ENCODE measurements around the gene ZNF496.

- TF ChIP-seq TCF7L2 (IDR thresholded peaks at IDR 0.05; ENCODE audit: low read depth, low read length) = no peak
- no peak for TF ChIP-seq CTCF (IDR thresholded peaks at IDR 0.05)
- no peak for TF ChIP-seq SIN3A (IDR thresholded peaks at IDR 0.05; ENCODE audit: borderline replicate concordance, insufficient read depth, low read depth, low read length)
- no peak for TF ChIP-seq POLR2AphosphoS5 (IDR thresholded peaks at IDR 0.05; ENCODE audit: low read depth, low read length)
- TF ChIP-seq, protein P1, sequence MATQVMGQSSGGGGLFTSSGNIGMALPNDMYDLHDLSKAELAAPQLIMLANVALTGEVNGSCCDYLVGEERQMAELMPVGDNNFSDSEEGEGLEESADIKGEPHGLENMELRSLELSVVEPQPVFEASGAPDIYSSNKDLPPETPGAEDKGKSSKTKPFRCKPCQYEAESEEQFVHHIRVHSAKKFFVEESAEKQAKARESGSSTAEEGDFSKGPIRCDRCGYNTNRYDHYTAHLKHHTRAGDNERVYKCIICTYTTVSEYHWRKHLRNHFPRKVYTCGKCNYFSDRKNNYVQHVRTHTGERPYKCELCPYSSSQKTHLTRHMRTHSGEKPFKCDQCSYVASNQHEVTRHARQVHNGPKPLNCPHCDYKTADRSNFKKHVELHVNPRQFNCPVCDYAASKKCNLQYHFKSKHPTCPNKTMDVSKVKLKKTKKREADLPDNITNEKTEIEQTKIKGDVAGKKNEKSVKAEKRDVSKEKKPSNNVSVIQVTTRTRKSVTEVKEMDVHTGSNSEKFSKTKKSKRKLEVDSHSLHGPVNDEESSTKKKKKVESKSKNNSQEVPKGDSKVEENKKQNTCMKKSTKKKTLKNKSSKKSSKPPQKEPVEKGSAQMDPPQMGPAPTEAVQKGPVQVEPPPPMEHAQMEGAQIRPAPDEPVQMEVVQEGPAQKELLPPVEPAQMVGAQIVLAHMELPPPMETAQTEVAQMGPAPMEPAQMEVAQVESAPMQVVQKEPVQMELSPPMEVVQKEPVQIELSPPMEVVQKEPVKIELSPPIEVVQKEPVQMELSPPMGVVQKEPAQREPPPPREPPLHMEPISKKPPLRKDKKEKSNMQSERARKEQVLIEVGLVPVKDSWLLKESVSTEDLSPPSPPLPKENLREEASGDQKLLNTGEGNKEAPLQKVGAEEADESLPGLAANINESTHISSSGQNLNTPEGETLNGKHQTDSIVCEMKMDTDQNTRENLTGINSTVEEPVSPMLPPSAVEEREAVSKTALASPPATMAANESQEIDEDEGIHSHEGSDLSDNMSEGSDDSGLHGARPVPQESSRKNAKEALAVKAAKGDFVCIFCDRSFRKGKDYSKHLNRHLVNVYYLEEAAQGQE (IDR thresholded peaks at IDR 0.05; ENCODE audit: insufficient read depth in 1 of 2, low read depth in 2 of 2, low read length in 1 of 2) = no peak
These were observed 28.6 kb upstream of the ZNF496 start for GRCh38 chr1:247360116-247360898.
